Measurements from ENCODE around the gene RAB7A. TPM values are rescaled to one million over a fixed set of nuclear protein-coding genes. Genes with fewer than 3 reads are reported as not detected.

Gene RAB7A
- total and polyA plus RNA-seq, 2 of the 4 experiments (the other 2 are of a cell fraction) = 57.0 to 240 TPM

DNA sequence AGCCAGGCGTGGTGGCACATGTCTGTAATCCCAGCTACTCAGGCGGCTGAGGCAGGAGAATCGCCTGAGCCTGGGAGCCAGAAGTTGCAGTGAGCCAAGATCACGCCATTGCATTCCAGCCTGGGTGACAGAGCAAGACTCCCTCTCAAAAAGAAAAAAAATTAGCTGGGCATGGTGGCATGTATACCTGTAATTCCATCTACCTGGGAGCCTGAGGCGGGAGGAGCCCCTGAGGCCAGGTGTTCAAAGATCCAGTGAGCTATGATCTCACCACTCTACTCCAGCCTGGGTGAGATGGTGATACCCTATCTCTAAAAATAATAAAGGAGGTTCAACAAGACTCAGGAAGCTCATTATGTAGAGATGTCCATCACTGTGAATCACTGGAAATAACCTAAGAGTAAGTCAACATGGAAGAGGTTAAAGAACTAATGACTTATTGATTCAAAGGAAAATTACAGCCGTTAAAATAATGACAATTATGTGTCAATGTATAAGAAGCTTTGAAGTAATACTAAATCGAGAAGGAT, 19.8 kb upstream of the RAB7A start:
- H3K9me3 ChIP-seq (ENCODE audit: control insufficient read depth, insufficient read depth, low read length) = no peaks in the 10 kb centered on the region
- in situ Hi-C loops (cut with MboI; ENCODE audit: low sequenced_read_pairs) = no loop called here
- no peaks in the 10 kb centered on the region for H3K36me3 ChIP-seq (ENCODE audit: control insufficient read depth, insufficient read depth, low read length)
- H2BK20ac ChIP-seq (ENCODE audit: low read depth, low read length) = no peak overlapping the region
- BruUV-seq (replicated peaks) = no TSS peak
- H3K4ac ChIP-seq (ENCODE audit: low read depth, low read length) = no peak overlapping the region
- CTCF ChIA-PET = no interaction called here
- no peak overlapping the region for H2AK9ac ChIP-seq (replicated peaks; ENCODE audit: low read depth, low read length, poor library complexity)
- TF ChIP-seq, protein P1, sequence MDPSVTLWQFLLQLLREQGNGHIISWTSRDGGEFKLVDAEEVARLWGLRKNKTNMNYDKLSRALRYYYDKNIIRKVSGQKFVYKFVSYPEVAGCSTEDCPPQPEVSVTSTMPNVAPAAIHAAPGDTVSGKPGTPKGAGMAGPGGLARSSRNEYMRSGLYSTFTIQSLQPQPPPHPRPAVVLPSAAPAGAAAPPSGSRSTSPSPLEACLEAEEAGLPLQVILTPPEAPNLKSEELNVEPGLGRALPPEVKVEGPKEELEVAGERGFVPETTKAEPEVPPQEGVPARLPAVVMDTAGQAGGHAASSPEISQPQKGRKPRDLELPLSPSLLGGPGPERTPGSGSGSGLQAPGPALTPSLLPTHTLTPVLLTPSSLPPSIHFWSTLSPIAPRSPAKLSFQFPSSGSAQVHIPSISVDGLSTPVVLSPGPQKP (IDR thresholded peaks at IDR 0.05; ENCODE audit: borderline replicate concordance, low read depth, low read length) = no peak
- TF ChIP-seq, protein P2, sequence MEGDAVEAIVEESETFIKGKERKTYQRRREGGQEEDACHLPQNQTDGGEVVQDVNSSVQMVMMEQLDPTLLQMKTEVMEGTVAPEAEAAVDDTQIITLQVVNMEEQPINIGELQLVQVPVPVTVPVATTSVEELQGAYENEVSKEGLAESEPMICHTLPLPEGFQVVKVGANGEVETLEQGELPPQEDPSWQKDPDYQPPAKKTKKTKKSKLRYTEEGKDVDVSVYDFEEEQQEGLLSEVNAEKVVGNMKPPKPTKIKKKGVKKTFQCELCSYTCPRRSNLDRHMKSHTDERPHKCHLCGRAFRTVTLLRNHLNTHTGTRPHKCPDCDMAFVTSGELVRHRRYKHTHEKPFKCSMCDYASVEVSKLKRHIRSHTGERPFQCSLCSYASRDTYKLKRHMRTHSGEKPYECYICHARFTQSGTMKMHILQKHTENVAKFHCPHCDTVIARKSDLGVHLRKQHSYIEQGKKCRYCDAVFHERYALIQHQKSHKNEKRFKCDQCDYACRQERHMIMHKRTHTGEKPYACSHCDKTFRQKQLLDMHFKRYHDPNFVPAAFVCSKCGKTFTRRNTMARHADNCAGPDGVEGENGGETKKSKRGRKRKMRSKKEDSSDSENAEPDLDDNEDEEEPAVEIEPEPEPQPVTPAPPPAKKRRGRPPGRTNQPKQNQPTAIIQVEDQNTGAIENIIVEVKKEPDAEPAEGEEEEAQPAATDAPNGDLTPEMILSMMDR (conservative IDR thresholded peaks at IDR 0.05; ENCODE audit: low read depth, low read length) = no peak
- TF ChIP-seq NFE2L2 (IDR thresholded peaks at IDR 0.05; ENCODE audit: low read depth, low read length) (no peak), RFX5 (IDR thresholded peaks at IDR 0.05; ENCODE audit: low read depth, low read length) (no peak), CEBPB (IDR thresholded peaks at IDR 0.05; ENCODE audit: low read depth, low read length) (no peak), MAZ (IDR thresholded peaks at IDR 0.05; ENCODE audit: borderline replicate concordance, low read depth, low read length) (no peak), BHLHE40 (IDR thresholded peaks at IDR 0.05; ENCODE audit: low read depth, low read length) (no peak), MXI1 (IDR thresholded peaks at IDR 0.05; ENCODE audit: borderline replicate concordance, low read depth, low read length) (no peak), RCOR1 (IDR thresholded peaks at IDR 0.05; ENCODE audit: insufficient replicate concordance, low read length) (no peak), POLR2A (IDR thresholded peaks at IDR 0.05; ENCODE audit: low read depth, low read length) (no peak), SMC3 (IDR thresholded peaks at IDR 0.05; ENCODE audit: low read depth, low read length) (no peak), RAD21 (IDR thresholded peaks at IDR 0.05; ENCODE audit: low read length) (no peak), MAFK (IDR thresholded peaks at IDR 0.05; ENCODE audit: low read depth, low read length) (no peak), CHD1 (IDR thresholded peaks at IDR 0.05; ENCODE audit: low read depth, low read length) (no peak), FOS (IDR thresholded peaks at IDR 0.05; ENCODE audit: low read depth, low read length) (no peak)
- TF ChIP-seq, protein P3, sequence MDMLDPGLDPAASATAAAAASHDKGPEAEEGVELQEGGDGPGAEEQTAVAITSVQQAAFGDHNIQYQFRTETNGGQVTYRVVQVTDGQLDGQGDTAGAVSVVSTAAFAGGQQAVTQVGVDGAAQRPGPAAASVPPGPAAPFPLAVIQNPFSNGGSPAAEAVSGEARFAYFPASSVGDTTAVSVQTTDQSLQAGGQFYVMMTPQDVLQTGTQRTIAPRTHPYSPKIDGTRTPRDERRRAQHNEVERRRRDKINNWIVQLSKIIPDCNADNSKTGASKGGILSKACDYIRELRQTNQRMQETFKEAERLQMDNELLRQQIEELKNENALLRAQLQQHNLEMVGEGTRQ (IDR thresholded peaks at IDR 0.05; ENCODE audit: low read depth, low read length) = no peak
- H2AFZ ChIP-seq (replicated peaks; ENCODE audit: low read length, poor library complexity) = no peak overlapping the region
- ATAC-seq (ENCODE audit: low read depth) (no peak), DNase-seq (no peak)
- H4K8ac ChIP-seq (ENCODE audit: low read depth in 2 of 2, low read length in 2 of 2) = no peak overlapping the region
- H3K79me1 ChIP-seq (ENCODE audit: low read depth in 1 of 2, low read length in 2 of 2) = no peaks in the 10 kb centered on the region
- no peak overlapping the region for H2AK5ac ChIP-seq (ENCODE audit: low read depth, low read length)
- H3K4me3 ChIP-seq (ENCODE audit: insufficient read depth, low read depth, low read length) = no peak overlapping the region
- no peak overlapping the region for H3K9ac ChIP-seq (ENCODE audit: low read depth, low read length)
- no peaks in the 10 kb centered on the region for H4K20me1 ChIP-seq (ENCODE audit: insufficient read depth, low read length)
- H3K14ac ChIP-seq (replicated peaks; ENCODE audit: low read depth, low read length) = no peak overlapping the region
- no peak overlapping the region for H3K56ac ChIP-seq (ENCODE audit: extremely low read depth, insufficient read depth, low read length)
- no peak overlapping the region for H4K91ac ChIP-seq (ENCODE audit: insufficient read depth, low read depth, low read length)
- no peak overlapping the region for H2BK120ac ChIP-seq (ENCODE audit: low read depth, low read length)
- H3K4me1 ChIP-seq (ENCODE audit: control insufficient read depth, insufficient read depth, low read length) = peaks cover 9% of the 10 kb centered on the region
- H2BK5ac ChIP-seq (ENCODE audit: low read depth, low read length, poor library complexity, severe bottlenecking) = no peak overlapping the region
- no peaks in the 10 kb centered on the region for H3K9me1 ChIP-seq (ENCODE audit: insufficient read depth, low read length)
- H3K23ac ChIP-seq (ENCODE audit: low read depth, low read length) = no peak overlapping the region
- dilution Hi-C loops (cut with HindIII; ENCODE audit: low sequenced_read_pairs, unreplicated experiment) = no loop called here
- WGBS, 2 experiments (ENCODE audit: extremely low coverage in 2 of 2, insufficient read length in 1 of 2) = no CpG with 5 or more reads among the region's 7 CpGs
- H2BK15ac ChIP-seq (ENCODE audit: low read depth, low read length) = no peak overlapping the region
- no peak overlapping the region for H3K18ac ChIP-seq (ENCODE audit: low read depth, low read length)
- no peak overlapping the region for H4K5ac ChIP-seq (ENCODE audit: low read depth, low read length)
- intact Hi-C loops (cut with micrococcal nuclease) = no loop called here
- no peak overlapping the region for H3K4me2 ChIP-seq (ENCODE audit: low read depth, low read length)
- no peak overlapping the region for H3K27ac ChIP-seq (ENCODE audit: insufficient read depth, low read length)
- H3K27me3 ChIP-seq (ENCODE audit: control insufficient read depth, insufficient read depth, low read length) = peaks cover 8% of the 10 kb centered on the region
- POLR2A ChIA-PET (ENCODE audit: unreplicated experiment) = no interaction called here
